HS-5 (cell line): Measurements from ENCODE around the gene AMDHD2.
"Not testable (repeated sequence)": the region's sequence is repeated elsewhere in the genome, so short reads cannot be mapped to it uniquely, and the experiment has no call there.

ENCODE experiments used
- DNase-seq: peaks from one replicate; pipeline ENCODE4 v3.0.0-alpha.2; 2012; ENCODE audit warnings: low read depth

The AMDHD2 gene

GRCh38 chr16:2520097-2520783, at the start of gene AMDHD2:
TSS of gene AMDHD2 (plus strand) at chr16:2520371. CDS start at chr16:2520459, 88 bp downstream.
- DNase-seq: peak; percentile 39

GRCh38 chr16:2470603-2471015, 49.6 kb upstream of the AMDHD2 start:
- no peak for DNase-seq

- DNase-seq: no peak
Observed at GRCh38 chr16:2471016-2471652, 49.0 kb upstream of the AMDHD2 start, which contains the start of gene NTN3. TSS of gene NTN3 (plus strand) at chr16:2471297. CDS start at chr16:2471702, 405 bp downstream.

GRCh38 chr16:2471653-2472487, 48.3 kb upstream of the AMDHD2 start:
- DNase-seq: no peak

- no peak for DNase-seq
Observed at GRCh38 chr16:2472488-2472864, 47.7 kb upstream of the AMDHD2 start.

- no peak for DNase-seq
Observed at GRCh38 chr16:2472885-2473445, 47.2 kb upstream of the AMDHD2 start.

GRCh38 chr16:2473446-2473926, 46.7 kb upstream of the AMDHD2 start:
- no peak for DNase-seq

GRCh38 chr16:2473999-2474876, 45.9 kb upstream of the AMDHD2 start:
- no peak for DNase-seq

GRCh38 chr16:2474877-2475412, 45.2 kb upstream of the AMDHD2 start, which contains the start of gene TBC1D24:
TSS of gene TBC1D24 (plus strand) at chr16:2475127. CDS start at chr16:2496149, 21,022 bp downstream.
- DNase-seq: no peak

- no peak for DNase-seq
Observed at GRCh38 chr16:2475413-2476344, 44.5 kb upstream of the AMDHD2 start.

GRCh38 chr16:2476345-2476720, 43.8 kb upstream of the AMDHD2 start:
- DNase-seq: no peak

GRCh38 chr16:2476741-2477140, 43.4 kb upstream of the AMDHD2 start:
- DNase-seq: no peak

- DNase-seq: no peak
Observed at GRCh38 chr16:2477327-2477726, 42.8 kb upstream of the AMDHD2 start.

- no peak for DNase-seq
Observed at GRCh38 chr16:2478279-2478678, 41.9 kb upstream of the AMDHD2 start.

- DNase-seq: not testable (repeated sequence)
Observed at GRCh38 chr16:2479996-2480395, 40.2 kb upstream of the AMDHD2 start.

- DNase-seq: no peak
Observed at GRCh38 chr16:2480948-2481347, 39.2 kb upstream of the AMDHD2 start.

- DNase-seq: no peak
Observed at GRCh38 chr16:2481676-2482075, 38.5 kb upstream of the AMDHD2 start.

- no peak for DNase-seq
Observed at GRCh38 chr16:2482249-2482648, 37.9 kb upstream of the AMDHD2 start.

GRCh38 chr16:2482708-2483534, 37.2 kb upstream of the AMDHD2 start:
- no peak for DNase-seq
